ENCODE results near the gene AFAP1L1. TPM values are rescaled to one million over a fixed set of nuclear protein-coding genes. Genes with fewer than 3 reads are reported as not detected.

AFAP1L1 gene
- total and polyA plus RNA-seq, 2 of the 13 experiments (the other 11 are each of a cell fraction or from before 2014, with no cell fraction given): 0.38 to 1.0 TPM

DNA sequence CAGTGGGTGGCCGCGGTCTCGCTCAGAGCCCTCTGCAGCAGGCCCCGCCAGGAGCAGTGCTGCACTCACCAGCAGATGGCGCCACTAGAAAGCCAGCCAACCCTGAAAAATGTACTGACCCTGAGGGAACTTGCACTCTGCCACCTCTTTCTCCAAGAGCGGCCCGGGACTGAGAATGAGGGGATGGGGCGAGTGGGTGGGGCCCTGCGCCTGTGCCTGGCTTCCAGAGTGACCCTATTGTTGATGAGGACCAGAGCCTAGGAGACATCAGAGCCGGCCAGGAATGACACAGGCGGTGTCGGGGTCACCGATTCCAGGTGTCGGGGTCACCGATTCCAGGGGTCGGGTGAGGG is 110.3 kb downstream of the AFAP1L1 start (continued):
- TF ChIP-seq ZNF660 (CRISPR knock-in tag; IDR thresholded peaks at IDR 0.05; ENCODE audit: borderline replicate concordance, low read depth) (no peak), ZIK1 (CRISPR knock-in tag; IDR thresholded peaks at IDR 0.05; ENCODE audit: borderline replicate concordance, low read depth) (no peak), MEF2D (CRISPR knock-in tag; IDR thresholded peaks at IDR 0.05) (no peak), PPARG (CRISPR knock-in tag; conservative IDR thresholded peaks at IDR 0.05) (no peak), NONO (IDR thresholded peaks at IDR 0.05) (no peak), NONO (CRISPR knock-in tag; conservative IDR thresholded peaks at IDR 0.05) (no peak), HOXA9 (CRISPR knock-in tag; IDR thresholded peaks at IDR 0.05; ENCODE audit: borderline replicate concordance) (no peak), HNRNPH1 (optimal IDR thresholded peaks at IDR 0.05; ENCODE audit: low read depth, low read length) (no peak), ZNF597 (CRISPR knock-in tag; IDR thresholded peaks at IDR 0.05) (no peak), ZNF234 (CRISPR knock-in tag; conservative IDR thresholded peaks at IDR 0.05) (peak; percentile 74; the same call in 1 of the 2 replicates), SP1 (IDR thresholded peaks at IDR 0.05) (no peak), SP1 (CRISPR knock-in tag; IDR thresholded peaks at IDR 0.05) (no peak), NCOA2 (CRISPR knock-in tag; IDR thresholded peaks at IDR 0.05) (no peak), ZBTB38 (CRISPR knock-in tag; IDR thresholded peaks at IDR 0.05) (peak; percentile 60; the same call in 1 of the 2 replicates), ZBTB33 (CRISPR knock-in tag; IDR thresholded peaks at IDR 0.05) (no peak), ZNF260 (CRISPR knock-in tag; IDR thresholded peaks at IDR 0.05; ENCODE audit: borderline replicate concordance, low read depth) (no peak), TFDP2 (CRISPR knock-in tag; IDR thresholded peaks at IDR 0.05) (no peak), YY1 (IDR thresholded peaks at IDR 0.05; ENCODE audit: insufficient read depth, insufficient replicate concordance, low read depth, low read length) (peak; percentile 47), HOXA7 (CRISPR knock-in tag; IDR thresholded peaks at IDR 0.05) (no peak), HDAC2 (CRISPR knock-in tag; IDR thresholded peaks at IDR 0.05) (no peak), ZNF550 (CRISPR knock-in tag; IDR thresholded peaks at IDR 0.05; ENCODE audit: borderline replicate concordance) (no peak), MAFG (CRISPR knock-in tag; IDR thresholded peaks at IDR 0.05) (no peak), ZKSCAN8 (CRISPR knock-in tag; IDR thresholded peaks at IDR 0.05; ENCODE audit: borderline replicate concordance) (no peak)
- TF ChIP-seq, protein P1, sequence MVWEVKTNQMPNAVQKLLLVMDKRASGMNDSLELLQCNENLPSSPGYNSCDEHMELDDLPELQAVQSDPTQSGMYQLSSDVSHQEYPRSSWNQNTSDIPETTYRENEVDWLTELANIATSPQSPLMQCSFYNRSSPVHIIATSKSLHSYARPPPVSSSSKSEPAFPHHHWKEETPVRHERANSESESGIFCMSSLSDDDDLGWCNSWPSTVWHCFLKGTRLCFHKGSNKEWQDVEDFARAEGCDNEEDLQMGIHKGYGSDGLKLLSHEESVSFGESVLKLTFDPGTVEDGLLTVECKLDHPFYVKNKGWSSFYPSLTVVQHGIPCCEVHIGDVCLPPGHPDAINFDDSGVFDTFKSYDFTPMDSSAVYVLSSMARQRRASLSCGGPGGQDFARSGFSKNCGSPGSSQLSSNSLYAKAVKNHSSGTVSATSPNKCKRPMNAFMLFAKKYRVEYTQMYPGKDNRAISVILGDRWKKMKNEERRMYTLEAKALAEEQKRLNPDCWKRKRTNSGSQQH (CRISPR knock-in tag; IDR thresholded peaks at IDR 0.05; ENCODE audit: low read depth): no peak
- TF ChIP-seq, protein P2, sequence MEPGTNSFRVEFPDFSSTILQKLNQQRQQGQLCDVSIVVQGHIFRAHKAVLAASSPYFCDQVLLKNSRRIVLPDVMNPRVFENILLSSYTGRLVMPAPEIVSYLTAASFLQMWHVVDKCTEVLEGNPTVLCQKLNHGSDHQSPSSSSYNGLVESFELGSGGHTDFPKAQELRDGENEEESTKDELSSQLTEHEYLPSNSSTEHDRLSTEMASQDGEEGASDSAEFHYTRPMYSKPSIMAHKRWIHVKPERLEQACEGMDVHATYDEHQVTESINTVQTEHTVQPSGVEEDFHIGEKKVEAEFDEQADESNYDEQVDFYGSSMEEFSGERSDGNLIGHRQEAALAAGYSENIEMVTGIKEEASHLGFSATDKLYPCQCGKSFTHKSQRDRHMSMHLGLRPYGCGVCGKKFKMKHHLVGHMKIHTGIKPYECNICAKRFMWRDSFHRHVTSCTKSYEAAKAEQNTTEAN (CRISPR knock-in tag; conservative IDR thresholded peaks at IDR 0.05): no peak

Data from HepG2 (cell line).